ENCODE results near the gene GPR156.

The GPR156 gene

DNA sequence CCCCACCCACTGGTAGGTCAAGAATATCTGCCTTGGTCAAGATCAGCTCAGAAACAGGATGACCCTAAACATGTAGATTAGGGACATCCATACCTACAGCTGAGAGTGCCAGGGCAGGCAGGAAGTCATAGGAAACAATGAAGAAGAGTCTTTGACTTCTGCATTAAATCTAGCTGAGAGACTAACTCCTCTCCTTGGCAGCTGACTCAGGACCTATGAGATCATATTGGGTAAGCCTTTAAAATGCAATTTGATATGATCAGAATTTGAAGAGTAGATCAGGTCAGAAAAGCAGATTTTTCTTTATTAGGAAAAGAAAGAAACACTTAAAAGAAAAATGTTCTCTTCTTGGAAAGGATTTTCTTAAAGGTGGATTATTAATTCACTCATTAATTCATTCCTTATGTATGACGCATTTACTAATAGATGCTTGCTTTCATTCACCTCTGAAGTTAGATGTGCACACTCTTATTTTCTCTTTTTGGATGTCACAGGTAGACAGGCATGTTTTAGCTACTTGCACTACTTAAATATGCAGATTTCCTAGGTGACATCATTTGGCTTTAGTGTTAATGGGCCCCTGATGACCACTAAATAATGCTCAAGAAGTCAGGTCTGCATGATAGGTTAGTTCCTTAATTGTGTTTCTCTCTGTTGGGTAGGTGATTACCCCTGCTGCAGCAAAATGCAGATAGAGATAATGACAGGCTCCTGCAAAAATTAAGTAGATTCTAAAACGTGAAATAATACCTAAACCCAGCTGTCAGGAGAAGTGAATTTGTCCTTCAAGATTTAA lies 155.1 kb downstream of the GPR156 start:
- TF ChIP-seq, protein P1, sequence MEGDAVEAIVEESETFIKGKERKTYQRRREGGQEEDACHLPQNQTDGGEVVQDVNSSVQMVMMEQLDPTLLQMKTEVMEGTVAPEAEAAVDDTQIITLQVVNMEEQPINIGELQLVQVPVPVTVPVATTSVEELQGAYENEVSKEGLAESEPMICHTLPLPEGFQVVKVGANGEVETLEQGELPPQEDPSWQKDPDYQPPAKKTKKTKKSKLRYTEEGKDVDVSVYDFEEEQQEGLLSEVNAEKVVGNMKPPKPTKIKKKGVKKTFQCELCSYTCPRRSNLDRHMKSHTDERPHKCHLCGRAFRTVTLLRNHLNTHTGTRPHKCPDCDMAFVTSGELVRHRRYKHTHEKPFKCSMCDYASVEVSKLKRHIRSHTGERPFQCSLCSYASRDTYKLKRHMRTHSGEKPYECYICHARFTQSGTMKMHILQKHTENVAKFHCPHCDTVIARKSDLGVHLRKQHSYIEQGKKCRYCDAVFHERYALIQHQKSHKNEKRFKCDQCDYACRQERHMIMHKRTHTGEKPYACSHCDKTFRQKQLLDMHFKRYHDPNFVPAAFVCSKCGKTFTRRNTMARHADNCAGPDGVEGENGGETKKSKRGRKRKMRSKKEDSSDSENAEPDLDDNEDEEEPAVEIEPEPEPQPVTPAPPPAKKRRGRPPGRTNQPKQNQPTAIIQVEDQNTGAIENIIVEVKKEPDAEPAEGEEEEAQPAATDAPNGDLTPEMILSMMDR (conservative IDR thresholded peaks at IDR 0.05): no peak
- H3K27ac ChIP-seq: no peak overlapping the region

DNA sequence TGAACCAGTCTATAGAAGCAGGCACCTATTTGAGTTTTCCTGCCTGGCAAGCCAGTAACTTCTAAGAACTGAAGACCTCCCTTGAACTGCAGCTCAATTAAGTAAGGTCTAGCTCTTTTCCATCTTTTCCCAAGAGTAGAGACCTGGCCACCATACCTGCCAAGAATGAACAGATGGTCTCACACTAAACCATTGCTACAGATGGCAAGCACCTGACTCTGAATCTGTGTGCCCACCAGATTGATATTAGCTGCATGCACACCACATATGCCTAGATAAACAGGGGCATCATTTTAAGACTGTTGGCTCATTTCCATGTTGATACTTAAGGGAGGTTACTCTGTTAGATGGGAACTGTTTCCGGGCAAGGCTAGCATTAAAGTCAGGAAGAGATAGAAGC lies 156.0 kb downstream of the GPR156 start:
- TF ChIP-seq, protein P1 (conservative IDR thresholded peaks at IDR 0.05): no peak
- no peak for TF ChIP-seq ZFX (IDR thresholded peaks at IDR 0.05)
- no peak overlapping the region for H3K27ac ChIP-seq

DNA sequence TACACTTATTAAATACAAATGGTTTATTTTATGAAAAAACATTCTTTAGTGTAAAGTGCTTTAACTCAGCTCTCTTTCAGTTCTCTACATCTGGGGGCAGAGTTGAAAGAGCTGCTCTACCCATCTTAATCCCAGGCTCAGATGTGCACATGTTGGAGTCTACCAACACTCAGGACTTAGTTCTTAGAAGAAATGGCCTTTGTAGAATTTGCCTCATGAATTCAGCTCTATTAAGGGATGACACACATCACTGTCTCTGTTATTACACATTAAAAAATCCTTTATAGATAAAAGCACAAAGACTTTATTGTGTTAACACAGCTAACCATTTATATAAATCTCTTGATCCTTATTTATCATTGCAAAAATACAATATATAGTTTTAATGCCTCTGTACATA lies 159.0 kb downstream of the GPR156 start:
- no peak for TF ChIP-seq ZFX (IDR thresholded peaks at IDR 0.05)
- TF ChIP-seq, protein P1 (conservative IDR thresholded peaks at IDR 0.05): no peak
- no peak overlapping the region for H3K27ac ChIP-seq

DNA sequence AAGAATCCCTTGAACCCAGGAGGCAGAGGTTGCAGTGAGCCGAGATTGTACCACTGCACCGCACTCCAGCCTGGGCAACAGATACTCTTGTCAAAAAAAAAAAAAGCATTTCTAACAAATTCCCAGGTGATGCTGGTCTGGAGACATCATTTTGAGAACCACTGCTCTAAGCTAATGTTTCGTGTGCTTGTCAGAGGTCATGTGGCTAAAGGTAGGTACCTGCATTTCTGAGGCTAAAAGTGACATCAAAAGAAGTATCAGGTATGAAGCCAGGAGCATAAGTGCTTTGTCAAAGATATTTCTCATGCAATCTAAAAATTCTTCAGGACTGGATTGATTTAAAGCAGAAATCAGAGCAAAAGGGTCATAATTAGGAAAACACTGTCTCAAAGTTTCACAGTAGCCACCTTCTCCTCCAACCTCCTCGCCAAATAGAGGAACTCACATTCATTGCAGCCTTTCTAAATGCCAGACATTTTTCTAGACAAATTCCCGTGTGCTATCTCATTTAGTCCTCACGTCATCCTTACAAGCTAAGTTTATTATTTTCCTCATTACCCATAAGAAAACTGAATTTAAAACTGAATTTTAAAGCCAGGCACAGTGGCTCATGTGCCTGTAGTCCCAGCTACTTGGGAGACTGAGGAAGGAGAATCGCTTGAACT lies 165.0 kb downstream of the GPR156 start:
- TF ChIP-seq, protein P1 (conservative IDR thresholded peaks at IDR 0.05): no peak
- TF ChIP-seq ZFX (IDR thresholded peaks at IDR 0.05): no peak
- H3K27ac ChIP-seq: no peak overlapping the region
